DND-41 (cell line): Measurements from ENCODE around the gene NEUROG3.
A peak's percentile ranks its signal among the peaks of the same experiment; 100 is the strongest.

Experiments
- ATAC-seq: fragments of 200-7000 bp; cut with Tn5 transposase; 3 replicates; pipeline ENCODE4 v1.9.1; 2021; ENCODE audit warnings: low read depth; ENCODE audit not compliant: insufficient read depth
- DNase-seq: peaks from one replicate; pipeline ENCODE4 v3.0.0-alpha.2; 2020
- H2AFZ ChIP-seq: 2 replicates; pipeline ENCODE4 v1.6.0; 2012; ENCODE audit warnings: low read depth, low read length
- H3K27ac ChIP-seq: 2 replicates; pipeline ENCODE4 v1.5.1; 2012; ENCODE audit warnings: low read length, inconsistent platforms
- H3K27me3 ChIP-seq: fragments of 200-600 bp; sonication (generic); 2 replicates; pipeline ENCODE4 v1.6.0; 2012; ENCODE audit warnings: low read length, mild to moderate bottlenecking, inconsistent platforms; ENCODE audit not compliant: insufficient read depth, poor library complexity
- H3K36me3 ChIP-seq: 2 replicates; pipeline ENCODE4 v1.5.1; 2012; ENCODE audit warnings: low read length, inconsistent platforms; ENCODE audit not compliant: insufficient read depth
- H3K4me1 ChIP-seq: 2 replicates; pipeline ENCODE4 v1.5.1; 2012; ENCODE audit warnings: mild to moderate bottlenecking, low read length; ENCODE audit not compliant: insufficient read depth
- H3K4me2 ChIP-seq: 2 replicates; pipeline ENCODE4 v1.6.0; 2012; ENCODE audit warnings: mild to moderate bottlenecking, moderate library complexity, low read length, inconsistent platforms; ENCODE audit not compliant: insufficient read depth
- H3K4me3 ChIP-seq, 2 experiments: fragments of 200-600 bp in 1 of 2; shearing (Covaris generic) in 1 of 2; 2 replicates each; pipeline ENCODE4 v1.5.1; 2012 to 2016; ENCODE audit warnings: inconsistent platforms in 2 of 2, low read length in 2 of 2, mild to moderate bottlenecking in 2 of 2, low read depth in 1 of 2, moderate library complexity in 1 of 2
- H3K79me2 ChIP-seq: 2 replicates; pipeline ENCODE4 v1.6.0; 2012; ENCODE audit warnings: low read length, inconsistent platforms; ENCODE audit not compliant: insufficient read depth
- H3K9ac ChIP-seq: 2 replicates; pipeline ENCODE4 v1.6.0; 2012; ENCODE audit warnings: low read depth, mild to moderate bottlenecking, inconsistent platforms, low read length, moderate library complexity
- H3K9me3 ChIP-seq: 2 replicates; pipeline ENCODE4 v1.5.1; 2012; ENCODE audit warnings: low read length, moderate library complexity, mild to moderate bottlenecking, inconsistent platforms; ENCODE audit not compliant: insufficient read depth, severe bottlenecking
- H4K20me1 ChIP-seq: 2 replicates; pipeline ENCODE4 v1.6.0; 2012; ENCODE audit warnings: low read length; ENCODE audit not compliant: insufficient read depth
- EZH2 ChIP-seq: IDR thresholded peaks from 3 replicates; pipeline ENCODE4 v1.6.1; 2012; ENCODE audit warnings: borderline replicate concordance, low read depth, mild to moderate bottlenecking, moderate library complexity, low read length, inconsistent platforms; ENCODE audit not compliant: severe bottlenecking
- TF ChIP-seq, protein P1 (sequence below): IDR thresholded peaks from 2 replicates; pipeline ENCODE4 v1.5.1; 2012; ENCODE audit warnings: borderline replicate concordance, low read length, moderate library complexity, mild to moderate bottlenecking; ENCODE audit not compliant: poor library complexity, severe bottlenecking; ENCODE audit errors: extremely low read depth

Gene NEUROG3

GRCh38 chr10:69559525-69559924 lies 13.7 kb downstream of the NEUROG3 start:
- Histone ChIP-seq H3K4me1 (peaks cover 9% of the 10 kb centered on the region), H4K20me1 (no peaks in the 10 kb centered on the region), H3K9ac (no peak overlapping the region), H3K27me3 (peaks cover 6% of the 10 kb centered on the region), H3K79me2 (no peaks in the 10 kb centered on the region), H3K36me3 (no peaks in the 10 kb centered on the region), H3K4me3 (no peak overlapping the region), H2AFZ (no peak overlapping the region), H3K9me3 (no peaks in the 10 kb centered on the region), H3K27ac (no peak overlapping the region), H3K4me2 (no peak overlapping the region)
- DNase-seq (no peak), ATAC-seq (no peak)
- no peak for TF ChIP-seq EZH2
- TF ChIP-seq, protein P1, sequence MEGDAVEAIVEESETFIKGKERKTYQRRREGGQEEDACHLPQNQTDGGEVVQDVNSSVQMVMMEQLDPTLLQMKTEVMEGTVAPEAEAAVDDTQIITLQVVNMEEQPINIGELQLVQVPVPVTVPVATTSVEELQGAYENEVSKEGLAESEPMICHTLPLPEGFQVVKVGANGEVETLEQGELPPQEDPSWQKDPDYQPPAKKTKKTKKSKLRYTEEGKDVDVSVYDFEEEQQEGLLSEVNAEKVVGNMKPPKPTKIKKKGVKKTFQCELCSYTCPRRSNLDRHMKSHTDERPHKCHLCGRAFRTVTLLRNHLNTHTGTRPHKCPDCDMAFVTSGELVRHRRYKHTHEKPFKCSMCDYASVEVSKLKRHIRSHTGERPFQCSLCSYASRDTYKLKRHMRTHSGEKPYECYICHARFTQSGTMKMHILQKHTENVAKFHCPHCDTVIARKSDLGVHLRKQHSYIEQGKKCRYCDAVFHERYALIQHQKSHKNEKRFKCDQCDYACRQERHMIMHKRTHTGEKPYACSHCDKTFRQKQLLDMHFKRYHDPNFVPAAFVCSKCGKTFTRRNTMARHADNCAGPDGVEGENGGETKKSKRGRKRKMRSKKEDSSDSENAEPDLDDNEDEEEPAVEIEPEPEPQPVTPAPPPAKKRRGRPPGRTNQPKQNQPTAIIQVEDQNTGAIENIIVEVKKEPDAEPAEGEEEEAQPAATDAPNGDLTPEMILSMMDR, result no peak

DNA sequence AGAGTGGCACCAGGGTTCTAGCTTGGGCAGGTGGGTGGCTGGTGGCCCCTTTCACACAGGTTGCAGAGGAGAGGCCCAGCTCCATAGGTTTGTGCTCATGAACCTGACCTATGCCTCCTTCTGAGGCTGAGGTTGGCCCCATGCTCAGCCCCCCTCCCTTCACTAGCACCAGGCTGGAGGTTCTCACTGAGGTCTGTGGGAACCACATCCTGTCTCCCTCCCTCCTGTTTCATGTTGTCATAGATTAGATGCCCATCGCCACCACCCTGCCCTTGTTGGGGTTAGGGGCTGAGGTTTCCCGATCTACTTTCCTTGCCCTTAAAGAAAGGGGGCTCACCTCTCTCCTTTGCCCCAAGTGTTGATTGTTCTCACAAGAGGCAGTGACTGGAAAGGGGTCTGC lies 14.7 kb downstream of the NEUROG3 start:
- no peak overlapping the region for H3K4me3 ChIP-seq
- no peaks in the 10 kb centered on the region for H3K79me2 ChIP-seq
- no peaks in the 10 kb centered on the region for H4K20me1 ChIP-seq
- peak; percentile 67 for DNase-seq
- no peaks in the 10 kb centered on the region for H3K9me3 ChIP-seq
- H3K4me1 ChIP-seq, result peaks cover 9% of the 10 kb centered on the region
- no peak overlapping the region for H3K27ac ChIP-seq
- H2AFZ ChIP-seq, result no peak overlapping the region
- no peak overlapping the region for H3K9ac ChIP-seq
- TF ChIP-seq, protein P1, result no peak
- TF ChIP-seq EZH2, result no peak
- peaks cover 6% of the 10 kb centered on the region for H3K27me3 ChIP-seq
- no peaks in the 10 kb centered on the region for H3K36me3 ChIP-seq
- no peak overlapping the region for H3K4me2 ChIP-seq
- ATAC-seq, result peak; percentile 98

DNA sequence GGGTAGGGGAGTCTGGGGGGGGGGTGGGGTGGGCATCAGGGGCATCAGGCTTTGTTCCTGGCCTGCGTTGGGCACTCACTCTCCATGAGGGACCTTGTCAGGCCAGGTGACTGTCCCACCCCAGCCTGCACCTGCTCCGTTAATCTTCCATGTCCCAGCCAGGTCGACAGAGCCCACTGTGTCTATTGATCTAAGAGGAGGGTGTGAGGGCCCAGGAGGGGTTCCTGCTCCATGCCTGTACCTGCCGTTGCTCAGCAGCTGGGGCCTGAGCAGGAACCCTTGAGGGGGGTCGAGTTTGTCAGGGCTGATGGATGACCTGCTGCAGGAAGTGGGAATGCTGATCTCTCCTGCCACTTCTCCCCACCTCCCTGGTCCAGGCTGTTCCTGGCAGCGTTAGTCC lies 18.6 kb downstream of the NEUROG3 start:
- H3K4me2 ChIP-seq, result no peak overlapping the region
- peaks cover 6% of the 10 kb centered on the region for H3K27me3 ChIP-seq
- H4K20me1 ChIP-seq, result no peaks in the 10 kb centered on the region
- no peak overlapping the region for H3K9ac ChIP-seq
- H3K27ac ChIP-seq, result no peak overlapping the region
- TF ChIP-seq, protein P1, result no peak
- TF ChIP-seq EZH2, result no peak
- H3K36me3 ChIP-seq, result no peaks in the 10 kb centered on the region
- peaks cover 9% of the 10 kb centered on the region for H3K4me1 ChIP-seq
- H3K79me2 ChIP-seq, result no peaks in the 10 kb centered on the region
- DNase-seq (no peak), ATAC-seq (no peak)
- peaks cover 12% of the 10 kb centered on the region for H3K9me3 ChIP-seq
- H3K4me3 ChIP-seq, result no peak overlapping the region
- H2AFZ ChIP-seq, result no peak overlapping the region

- Histone ChIP-seq H3K79me2 (no peaks in the 10 kb centered on the region), H3K27me3 (peaks cover 6% of the 10 kb centered on the region), H3K36me3 (no peaks in the 10 kb centered on the region), H3K9me3 (peaks cover 12% of the 10 kb centered on the region), H3K9ac (no peak overlapping the region), H2AFZ (no peak overlapping the region), H3K27ac (no peak overlapping the region), H3K4me1 (peaks cover 2% of the 10 kb centered on the region; the same call in 1 of the 2 replicates), H3K4me3 (no peak overlapping the region), H4K20me1 (no peaks in the 10 kb centered on the region), H3K4me2 (no peak overlapping the region)
- TF ChIP-seq, protein P1, result no peak
- no peak for TF ChIP-seq EZH2
- ATAC-seq, result no peak
- DNase-seq, result no peak
Measured at GRCh38 chr10:69553328-69553727, 19.9 kb downstream of the NEUROG3 start.
